GM20000 (cell line): Measurements from ENCODE around the gene FOXC1.

Experiments
- DNase-seq: peaks from one replicate; pipeline ENCODE4 v3.0.0; 2012; ENCODE audit warnings: low spot score
- CTCF ChIP-seq: IDR thresholded peaks from 2 replicates; pipeline ENCODE4 v1.5.1; 2012; ENCODE audit warnings: mild to moderate bottlenecking, control low read depth; ENCODE audit errors: extremely low read depth, missing control alignments

The FOXC1 gene

GRCh38 chr6:1600063-1600763 is 9.5 kb upstream of the FOXC1 start:
- no peak for DNase-seq
- no peak for TF ChIP-seq CTCF

- no peak for TF ChIP-seq CTCF
- no peak for DNase-seq
Observed at GRCh38 chr6:1600764-1601157, 9.0 kb upstream of the FOXC1 start.

- TF ChIP-seq CTCF = no peak
Observed at GRCh38 chr6:1601158-1602048, 8.3 kb upstream of the FOXC1 start.

GRCh38 chr6:1602049-1602713 is 7.5 kb upstream of the FOXC1 start:
- DNase-seq = no peak
- no peak for TF ChIP-seq CTCF

More at GRCh38 chr6:1601158-1602048, 8.3 kb upstream of the FOXC1 start:
- no peak for DNase-seq

GRCh38 chr6:1603708-1604107 is 6.0 kb upstream of the FOXC1 start:
- no peak for DNase-seq
- TF ChIP-seq CTCF = no peak

GRCh38 chr6:1604158-1605003 is 5.3 kb upstream of the FOXC1 start:
- TF ChIP-seq CTCF = peak; percentile 67
- peak; percentile 91 for DNase-seq
